Measurements from ENCODE around the gene CA10. TPM values are rescaled to one million over a fixed set of nuclear protein-coding genes. Genes with fewer than 3 reads are reported as not detected.

The CA10 gene
- total and polyA plus RNA-seq, 2 of the 4 experiments (the other 2 are of a cell fraction): not detected

GRCh38 chr17:51937264-51937663 lies 221.2 kb downstream of the CA10 start:
- no peak overlapping the region for H2AFZ ChIP-seq (replicated peaks; ENCODE audit: low read length, poor library complexity)
- no peak overlapping the region for H2BK120ac ChIP-seq (ENCODE audit: low read depth, low read length)
- H3K18ac ChIP-seq (ENCODE audit: low read depth, low read length): no peak overlapping the region
- no peak overlapping the region for H2AK5ac ChIP-seq (ENCODE audit: low read depth, low read length)
- no peak overlapping the region for H4K8ac ChIP-seq (ENCODE audit: low read depth in 2 of 2, low read length in 2 of 2)
- no peak for ATAC-seq (ENCODE audit: low read depth)
- no peak overlapping the region for H3K56ac ChIP-seq (ENCODE audit: extremely low read depth, insufficient read depth, low read length)
- H3K23ac ChIP-seq (ENCODE audit: low read depth, low read length): no peak overlapping the region
- no peak overlapping the region for H3K4me2 ChIP-seq (ENCODE audit: low read depth, low read length)
- no peak overlapping the region for H3K4ac ChIP-seq (ENCODE audit: low read depth, low read length)
- no peaks in the 10 kb centered on the region for H3K36me3 ChIP-seq (ENCODE audit: control insufficient read depth, insufficient read depth, low read length)
- H3K79me1 ChIP-seq (ENCODE audit: low read depth in 1 of 2, low read length in 2 of 2): no peaks in the 10 kb centered on the region
- H4K5ac ChIP-seq (ENCODE audit: low read depth, low read length): no peak overlapping the region
- in situ Hi-C loops (cut with MboI; ENCODE audit: low sequenced_read_pairs): no loop called here
- H3K27me3 ChIP-seq (ENCODE audit: control insufficient read depth, insufficient read depth, low read length): no peaks in the 10 kb centered on the region
- no peak overlapping the region for H2BK5ac ChIP-seq (ENCODE audit: low read depth, low read length, poor library complexity, severe bottlenecking)
- ChIA-PET CTCF (no interaction called here), POLR2A (ENCODE audit: unreplicated experiment) (no interaction called here)
- no peak for DNase-seq
- dilution Hi-C loops (cut with HindIII; ENCODE audit: low sequenced_read_pairs, unreplicated experiment): no loop called here
- TF ChIP-seq NFE2L2 (IDR thresholded peaks at IDR 0.05; ENCODE audit: low read depth, low read length): no peak
- no peak for TF ChIP-seq MAZ (IDR thresholded peaks at IDR 0.05; ENCODE audit: borderline replicate concordance, low read depth, low read length)
- no peak for TF ChIP-seq CEBPB (IDR thresholded peaks at IDR 0.05; ENCODE audit: low read depth, low read length)
- TF ChIP-seq FOS (IDR thresholded peaks at IDR 0.05; ENCODE audit: low read depth, low read length): no peak
- no peak for TF ChIP-seq RCOR1 (IDR thresholded peaks at IDR 0.05; ENCODE audit: insufficient replicate concordance, low read length)
- no peak for TF ChIP-seq POLR2A (IDR thresholded peaks at IDR 0.05; ENCODE audit: low read depth, low read length)
- TF ChIP-seq BHLHE40 (IDR thresholded peaks at IDR 0.05; ENCODE audit: low read depth, low read length): no peak
- no peak for TF ChIP-seq RFX5 (IDR thresholded peaks at IDR 0.05; ENCODE audit: low read depth, low read length)
- TF ChIP-seq CTCF (conservative IDR thresholded peaks at IDR 0.05; ENCODE audit: low read depth, low read length): no peak
- TF ChIP-seq CHD1 (IDR thresholded peaks at IDR 0.05; ENCODE audit: low read depth, low read length): no peak
- no peak for TF ChIP-seq USF2 (IDR thresholded peaks at IDR 0.05; ENCODE audit: low read depth, low read length)
- H2BK15ac ChIP-seq (ENCODE audit: low read depth, low read length): no peak overlapping the region
- H3K14ac ChIP-seq (replicated peaks; ENCODE audit: low read depth, low read length): no peak overlapping the region
- no TSS peak for BruUV-seq (replicated peaks)
- H4K91ac ChIP-seq (ENCODE audit: insufficient read depth, low read depth, low read length): no peak overlapping the region
- intact Hi-C loops (cut with micrococcal nuclease): no loop called here
- no peak overlapping the region for H3K9ac ChIP-seq (ENCODE audit: low read depth, low read length)
- H3K4me1 ChIP-seq (ENCODE audit: control insufficient read depth, insufficient read depth, low read length): no peaks in the 10 kb centered on the region
- H3K27ac ChIP-seq (ENCODE audit: insufficient read depth, low read length): no peak overlapping the region
- no peaks in the 10 kb centered on the region for H3K9me1 ChIP-seq (ENCODE audit: insufficient read depth, low read length)
- no peaks in the 10 kb centered on the region for H4K20me1 ChIP-seq (ENCODE audit: insufficient read depth, low read length)
- peaks cover 12% of the 10 kb centered on the region for H3K9me3 ChIP-seq (ENCODE audit: control insufficient read depth, insufficient read depth, low read length)
- H2AK9ac ChIP-seq (replicated peaks; ENCODE audit: low read depth, low read length, poor library complexity): no peak overlapping the region
- H3K4me3 ChIP-seq (ENCODE audit: insufficient read depth, low read depth, low read length): no peak overlapping the region
- no peak overlapping the region for H2BK20ac ChIP-seq (ENCODE audit: low read depth, low read length)
